Kasumi-1 (cell line): ENCODE results near the gene OTOS.

Source experiments
- DNase-seq, 2 experiments: peaks; one replicate each; lab custom pipeline; 2025; lab: John Stamatoyannopoulos, UW

Gene OTOS

DNA sequence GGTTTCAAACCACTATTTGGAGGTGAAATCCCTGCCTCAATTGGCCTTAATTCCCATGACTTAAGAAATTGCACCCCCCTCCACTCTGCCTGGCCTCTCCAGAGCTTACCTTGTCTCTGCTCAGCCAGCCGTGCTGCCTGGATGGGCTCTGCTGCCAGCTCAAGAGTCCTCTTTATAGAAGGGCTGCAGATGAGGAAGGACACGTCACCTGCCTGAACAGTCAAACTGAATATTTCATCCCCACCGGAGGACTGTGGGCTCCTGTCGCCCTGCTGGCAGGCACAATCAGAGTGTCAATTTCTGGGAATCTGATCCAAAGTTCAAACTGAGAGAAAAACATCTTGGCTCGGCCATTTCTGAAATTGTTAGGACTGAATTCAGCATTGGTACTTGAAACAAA, at the start of gene OTOS:
Gene OTOS, minus strand, starts transcription at position 148 of the 400 bp plus-strand sequence. CDS start 332 bp downstream, outside the sequence.
- no peak for DNase-seq

DNA sequence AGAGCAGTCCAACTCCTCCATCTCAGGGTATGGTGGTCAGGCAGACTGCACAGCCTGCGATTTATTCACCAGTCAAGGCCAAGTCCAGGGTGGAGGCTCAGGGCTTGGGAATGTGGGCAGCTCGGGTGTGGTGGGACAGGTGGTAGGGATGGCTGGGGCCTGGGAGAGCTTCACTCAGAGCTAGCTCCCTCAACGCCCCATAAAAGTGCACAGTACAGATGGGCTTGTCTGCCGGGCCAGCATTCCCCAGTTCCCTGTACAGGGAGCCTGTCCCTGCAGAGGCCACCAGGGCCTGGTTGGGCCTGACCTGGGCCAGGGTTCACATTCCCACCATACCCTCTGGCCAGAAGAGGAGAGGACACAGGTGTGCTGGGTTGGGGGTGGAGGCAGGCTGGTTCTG, 49.2 kb upstream of the OTOS start:
- no peak for DNase-seq

DNA sequence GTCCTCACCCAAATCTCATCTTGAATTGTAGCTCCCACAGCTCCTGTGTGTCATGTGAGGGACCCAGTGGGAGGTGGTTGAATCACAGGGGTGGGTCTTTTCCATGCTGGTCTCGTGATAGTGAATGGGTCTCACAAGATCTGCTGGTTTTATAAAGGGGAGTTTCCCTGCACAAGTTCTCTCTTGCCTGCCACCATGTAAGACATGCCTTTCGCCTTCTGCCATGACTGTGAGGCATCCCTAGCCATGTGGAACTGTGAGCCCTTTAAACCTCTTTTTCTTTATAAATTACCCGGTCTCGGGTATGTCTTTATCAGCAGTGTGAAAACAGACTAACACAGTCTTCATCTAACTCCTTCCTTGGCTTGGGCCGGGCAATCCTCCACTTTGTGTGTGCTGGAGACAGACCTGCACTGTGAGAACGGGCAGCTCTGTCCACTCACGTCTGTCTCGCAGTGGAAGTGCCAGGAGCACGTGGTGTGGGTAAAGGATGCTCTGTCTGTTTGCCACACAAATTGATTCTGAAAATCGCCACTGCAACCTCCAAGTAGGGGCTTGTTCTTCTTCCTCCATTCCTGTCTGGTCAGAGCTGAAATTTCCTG, 47.6 kb upstream of the OTOS start:
- DNase-seq: no peak

DNA sequence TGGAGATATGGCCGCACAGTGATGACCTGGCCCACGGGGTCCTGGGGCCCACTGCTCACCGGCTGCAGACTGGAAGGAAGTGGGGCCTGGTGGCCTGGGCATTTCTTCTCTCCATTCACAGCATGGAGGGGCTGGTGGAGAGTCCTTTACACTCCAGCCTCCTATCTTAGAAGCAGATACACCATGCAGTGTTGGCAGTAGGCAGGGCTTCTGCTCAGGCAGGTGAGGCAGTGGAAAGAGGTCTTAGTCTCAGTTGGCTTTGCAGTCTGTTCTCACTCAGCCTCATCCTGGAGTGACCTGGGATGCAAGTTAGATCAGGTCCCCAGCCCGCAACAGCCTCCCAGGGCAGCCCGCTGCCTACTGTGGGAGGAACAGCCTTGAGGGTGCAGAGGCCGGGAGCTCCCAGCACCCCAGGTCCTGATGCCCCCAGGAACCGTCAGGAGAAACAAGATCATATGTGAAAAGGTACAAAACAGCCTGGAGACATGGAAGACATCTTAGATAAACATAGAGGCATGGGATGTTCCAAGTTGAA, 45.8 kb upstream of the OTOS start:
- no peak for DNase-seq

DNA sequence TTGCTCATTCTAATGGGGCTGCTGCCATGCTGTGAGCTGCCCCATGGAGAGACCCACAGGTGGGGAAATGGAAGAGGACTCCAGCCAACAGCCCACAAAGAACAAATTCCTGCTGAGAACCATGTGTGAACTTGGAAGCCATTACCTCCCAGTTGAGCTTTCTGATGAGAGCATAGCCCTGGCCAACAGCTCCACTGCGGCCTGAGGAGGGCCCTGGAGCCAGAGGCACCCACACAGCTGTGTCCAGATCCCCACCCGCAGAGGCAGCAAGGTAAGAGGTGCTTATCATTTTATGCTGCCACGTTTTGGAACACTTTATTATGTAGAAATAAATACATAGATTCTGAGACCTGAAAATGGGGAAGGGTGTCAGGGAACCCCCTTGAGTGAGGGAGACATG, 44.2 kb upstream of the OTOS start:
- DNase-seq: no peak

DNA sequence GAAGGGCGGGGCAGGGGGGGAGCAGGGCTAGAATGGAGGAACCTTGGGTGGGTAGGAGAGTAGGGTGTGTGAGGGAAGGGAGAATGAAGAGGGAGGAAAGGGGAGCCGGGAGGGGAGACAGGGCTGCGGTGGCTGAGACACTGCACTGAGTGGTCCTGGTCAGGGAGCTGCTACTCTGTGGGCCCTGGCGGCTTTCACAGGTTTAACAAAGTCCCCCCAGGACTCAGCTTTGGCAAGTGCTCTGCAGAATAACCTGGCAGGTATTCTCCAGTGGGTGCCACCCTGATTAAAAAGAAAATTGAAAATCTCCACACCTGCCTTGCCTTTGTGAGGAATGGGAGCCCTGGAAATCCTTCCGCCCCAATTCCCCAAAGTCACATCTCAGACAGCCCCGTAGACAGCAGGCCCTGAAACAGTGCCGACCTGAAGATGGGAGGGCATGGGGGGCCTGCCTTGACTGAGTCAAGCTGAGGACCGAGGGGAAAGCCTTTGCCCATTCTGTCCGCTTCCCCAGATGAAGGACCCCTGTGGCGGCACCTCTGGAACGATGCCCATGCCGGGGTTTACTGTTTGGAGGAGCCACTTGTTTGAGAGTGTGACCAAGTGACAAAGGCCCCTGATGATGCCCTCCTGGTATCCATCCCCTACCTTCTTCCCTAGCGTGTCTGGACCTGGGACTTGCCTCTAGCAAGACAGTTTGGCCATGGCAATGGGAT, 43.6 kb upstream of the OTOS start:
- no peak for DNase-seq

DNA sequence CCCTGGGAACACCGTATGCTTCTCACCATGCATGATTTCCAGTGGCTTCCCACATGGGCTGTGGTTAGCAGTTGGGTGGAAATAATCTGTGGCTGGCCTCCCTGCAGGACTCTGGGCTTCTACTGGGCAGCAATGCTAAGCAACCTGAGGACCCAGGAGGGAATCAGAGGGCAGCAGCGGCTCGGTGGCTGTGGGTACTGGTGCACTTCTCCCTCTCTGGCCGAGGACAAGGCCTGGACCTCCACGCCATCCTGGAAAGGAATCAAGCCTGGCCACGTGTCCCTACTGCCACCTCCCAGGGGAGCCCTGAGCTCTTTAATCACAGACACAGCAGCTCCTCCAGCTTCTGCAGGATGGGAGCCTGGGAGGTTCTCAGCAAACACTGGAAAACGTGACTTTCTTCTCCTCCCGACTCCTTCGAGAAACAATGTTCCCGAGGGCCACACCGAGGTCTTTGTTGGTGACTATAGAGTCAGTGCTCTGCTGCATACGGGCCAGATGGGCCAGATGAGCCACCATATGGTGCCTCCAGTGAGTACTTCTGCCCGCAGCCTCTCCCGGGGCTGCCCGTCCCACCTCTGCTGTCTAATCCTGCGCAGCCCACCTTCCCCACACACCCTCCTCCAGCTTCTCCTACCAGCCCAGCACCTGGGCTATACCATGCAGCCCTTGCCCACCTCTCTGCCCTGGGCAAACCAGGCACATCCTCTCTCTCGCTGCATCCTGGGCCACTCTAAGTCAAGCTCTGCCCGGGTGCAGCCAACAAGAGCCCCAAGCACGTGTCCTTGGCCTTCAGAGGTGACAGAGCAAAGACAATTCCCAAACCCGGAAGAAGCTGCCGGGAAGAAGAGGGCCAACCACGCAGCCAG, 42.8 kb upstream of the OTOS start:
- no peak for DNase-seq

DNA sequence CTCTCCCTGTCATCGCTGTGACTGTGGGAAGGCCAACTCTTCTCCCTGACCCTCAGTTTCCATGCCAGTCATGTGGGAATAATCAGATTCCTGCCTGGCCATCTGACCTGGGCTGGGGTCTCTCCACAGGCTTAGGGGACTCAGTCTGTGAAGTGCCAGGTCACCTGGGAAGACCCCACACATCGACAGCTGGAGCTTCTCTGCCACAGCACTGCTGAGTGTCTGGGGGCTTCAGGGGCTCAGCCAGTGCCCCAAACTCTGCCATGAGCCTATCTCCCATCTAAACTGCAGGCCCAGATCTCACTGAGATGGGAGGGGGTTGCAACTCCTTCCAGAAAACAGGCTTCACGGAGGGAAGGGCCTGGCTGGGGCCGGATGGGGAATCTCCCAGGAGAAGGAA, 42.0 kb upstream of the OTOS start:
- no peak for DNase-seq

DNA sequence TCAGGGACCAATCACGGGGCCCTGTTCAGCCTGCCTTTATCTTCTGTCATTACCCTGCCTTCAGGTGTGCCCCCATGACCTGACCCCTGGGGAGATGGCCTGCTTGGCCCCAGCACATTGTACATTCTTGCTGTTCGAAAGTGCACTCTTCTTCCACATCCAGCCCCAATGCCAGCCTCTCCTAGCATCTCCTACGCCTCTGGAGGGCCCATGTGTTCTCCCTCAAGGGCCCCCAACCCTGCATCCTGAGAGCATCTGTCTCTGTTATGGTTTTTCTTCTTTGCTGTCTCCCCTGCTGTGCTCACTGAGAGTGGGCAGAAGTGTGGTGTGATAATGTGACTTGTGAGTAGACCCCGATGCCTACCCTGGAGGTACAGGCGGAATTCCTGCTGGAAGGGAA, 41.5 kb upstream of the OTOS start:
- DNase-seq: no peak

DNA sequence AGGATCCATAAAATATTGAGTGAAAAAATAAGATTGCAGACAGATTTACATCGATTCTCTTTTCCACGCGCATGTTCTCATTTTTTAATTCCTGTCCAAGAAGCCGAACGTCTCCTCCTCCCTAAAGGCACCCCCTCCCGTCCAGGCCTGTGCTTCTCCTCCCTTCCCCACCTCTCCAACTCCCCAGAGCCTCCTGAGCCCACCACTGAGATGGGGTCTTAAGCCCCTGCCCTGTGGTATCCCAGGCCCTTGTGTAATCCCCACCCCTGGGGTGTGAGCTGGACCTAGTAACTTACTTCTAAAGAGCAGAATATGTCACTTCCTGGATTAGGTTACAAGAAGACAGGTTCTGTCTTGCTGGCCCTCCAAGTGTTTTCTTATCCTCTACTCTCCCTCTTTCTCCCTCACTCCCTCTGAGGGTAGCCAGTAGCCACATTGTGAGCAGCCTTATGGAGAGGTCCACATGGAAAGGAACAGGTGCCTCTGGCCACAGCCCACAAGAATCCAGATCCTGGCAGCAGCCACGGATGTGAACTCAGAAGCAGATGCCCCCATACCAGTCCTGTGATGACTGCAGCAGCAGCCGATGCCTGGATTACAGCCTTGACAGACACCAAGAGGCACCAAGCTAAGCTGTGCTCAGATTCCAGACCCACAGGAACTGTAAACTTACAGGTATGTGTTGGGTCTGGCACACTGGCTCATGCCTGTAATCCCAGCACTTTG, 39.6 kb upstream of the OTOS start:
- no peak for DNase-seq

DNA sequence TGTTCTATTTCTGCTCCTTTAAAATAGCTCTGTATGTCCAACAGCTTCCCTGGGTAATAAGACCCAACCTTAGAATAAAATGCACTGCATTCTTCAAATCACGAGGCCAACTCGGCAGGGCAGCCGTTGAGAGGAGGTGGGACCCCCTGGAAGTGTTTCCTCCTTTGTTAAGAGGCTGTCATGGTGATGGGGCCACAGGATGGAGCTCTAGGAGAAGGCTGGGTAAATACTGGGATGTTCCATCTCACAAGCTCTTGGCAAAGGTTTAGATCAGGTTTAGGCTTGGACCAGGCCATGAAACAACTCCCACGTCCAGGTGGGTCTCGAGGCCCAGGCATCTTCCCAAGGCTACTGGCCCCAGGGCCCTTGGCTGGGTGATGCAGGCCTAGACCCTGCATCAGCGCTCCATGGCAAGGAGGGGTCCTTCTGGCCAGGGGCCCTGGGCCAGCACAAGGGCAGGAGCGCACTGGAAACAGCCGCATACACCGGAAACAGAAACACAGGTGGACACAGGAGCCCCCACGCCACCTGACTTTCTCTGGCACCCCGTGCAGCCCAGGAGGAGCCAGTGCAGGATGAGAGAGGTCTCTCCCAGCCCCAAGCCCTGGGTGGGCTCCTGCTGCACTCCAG, 38.8 kb upstream of the OTOS start:
- no peak for DNase-seq

DNA sequence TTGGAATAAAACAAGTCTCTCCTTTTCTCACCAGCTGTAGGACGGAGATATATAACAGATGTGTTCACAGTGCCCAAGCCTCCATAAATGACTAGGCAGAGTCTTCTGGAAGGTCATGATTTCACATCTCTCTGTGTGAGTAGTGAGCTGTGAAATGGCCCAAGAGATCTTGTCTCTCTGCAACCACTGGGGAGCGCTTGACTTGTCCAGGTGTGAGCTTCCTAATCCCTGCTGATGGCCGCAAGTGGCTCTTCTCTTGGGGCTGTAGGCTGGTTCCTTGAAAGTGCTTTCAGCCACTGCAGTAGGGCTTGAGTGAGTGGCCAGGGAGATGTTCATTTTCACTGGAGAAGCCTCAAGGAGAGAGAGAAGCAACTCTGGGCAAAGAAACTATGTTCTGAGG, 38.1 kb upstream of the OTOS start:
- no peak for DNase-seq

DNA sequence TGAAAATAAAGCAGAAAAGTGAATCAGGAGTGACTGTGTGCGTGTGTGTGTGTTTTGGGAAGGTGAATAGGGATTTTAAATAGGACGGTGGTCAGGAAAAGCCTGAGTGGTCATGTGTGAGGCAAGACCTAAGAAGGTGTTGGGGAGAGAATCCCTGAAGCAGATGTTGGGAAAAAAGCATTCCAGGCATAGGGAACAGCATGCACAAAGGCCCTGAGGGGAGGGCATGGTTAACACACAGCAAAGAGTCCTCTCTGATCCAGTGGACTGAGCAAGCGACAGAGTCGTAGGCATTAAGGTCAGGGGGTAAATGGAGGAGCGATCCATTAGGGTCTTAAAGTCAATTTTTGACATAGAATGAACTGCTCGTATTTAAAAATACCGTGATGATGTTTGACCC, 34.0 kb upstream of the OTOS start:
- DNase-seq: no peak

DNA sequence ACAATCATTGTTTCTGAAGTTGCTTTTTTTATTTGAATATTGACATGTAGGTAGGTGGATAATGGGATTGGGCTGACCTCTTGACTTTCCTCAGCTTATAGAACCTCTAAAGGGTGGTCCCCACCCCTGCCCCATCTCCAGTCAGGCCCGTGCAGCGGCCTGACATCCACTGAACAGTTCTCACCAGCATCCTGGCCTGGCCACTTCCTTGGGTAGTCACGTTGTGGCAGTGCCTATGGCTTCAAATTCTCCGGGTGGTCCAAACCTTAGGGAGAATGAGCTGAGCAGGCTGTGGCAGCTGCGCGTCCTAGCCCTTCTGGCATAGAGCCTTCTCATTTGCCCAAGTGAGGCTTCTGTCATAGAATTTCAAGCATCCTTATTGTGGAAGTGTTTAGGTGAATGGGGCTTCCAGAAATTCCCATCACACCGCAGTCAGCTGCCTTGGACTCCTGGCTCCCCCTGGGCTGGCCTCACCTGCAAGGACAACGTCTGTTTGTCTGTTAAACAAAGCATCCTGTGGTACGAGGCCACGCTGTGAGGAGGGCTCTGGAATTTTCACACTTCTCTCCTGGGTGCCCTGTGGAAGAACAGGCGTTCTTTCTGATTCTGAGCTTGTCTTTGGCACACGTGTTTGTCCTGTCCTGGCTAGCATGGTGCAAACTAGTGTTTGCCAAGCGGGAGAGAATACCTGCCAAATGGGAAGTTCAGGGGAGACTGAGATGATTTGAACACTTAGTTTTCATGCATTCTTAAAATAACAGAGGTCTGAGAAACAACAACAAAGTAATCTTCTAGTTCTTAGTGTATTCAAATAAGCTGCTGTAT, 31.8 kb upstream of the OTOS start:
- DNase-seq: no peak

DNA sequence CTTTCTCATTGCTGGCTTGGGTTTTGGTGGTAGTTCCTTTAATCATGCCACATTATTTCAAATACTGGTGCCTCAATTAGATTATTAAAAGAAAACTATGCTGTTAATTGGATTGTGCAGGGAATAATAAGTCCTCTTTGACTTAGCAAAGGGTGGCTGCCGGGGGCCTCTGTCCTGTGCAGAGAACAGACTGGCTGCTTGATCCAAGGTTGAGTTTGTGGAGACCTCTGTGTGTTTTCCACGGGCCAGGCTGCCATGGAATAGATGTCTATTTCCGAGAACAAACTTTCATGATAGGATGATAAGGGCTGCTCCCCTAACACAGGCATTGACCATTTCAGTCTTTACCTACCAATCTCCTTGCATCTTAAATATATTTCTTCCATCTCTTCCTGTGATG, 30.4 kb upstream of the OTOS start:
- DNase-seq: no peak

DNA sequence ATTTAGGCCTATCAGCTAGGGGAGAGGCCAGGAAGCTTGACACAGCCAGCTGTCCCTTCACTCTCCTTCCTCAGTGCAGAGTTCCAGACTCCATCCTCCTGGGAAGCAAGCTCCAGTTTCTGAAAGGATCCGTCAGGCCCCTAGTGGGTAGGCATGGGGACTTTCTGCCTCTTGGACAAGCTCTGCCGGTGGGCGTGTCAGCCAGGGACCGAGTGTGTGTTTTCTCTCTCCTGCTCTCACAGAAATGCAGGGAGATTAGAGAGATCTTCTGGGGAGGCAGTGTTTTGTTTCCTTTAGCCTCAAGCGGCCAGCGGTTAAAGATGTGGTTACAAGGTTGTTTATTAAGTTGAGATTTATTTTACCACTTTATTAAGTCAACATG, 29.9 kb upstream of the OTOS start:
- DNase-seq: no peak

DNA sequence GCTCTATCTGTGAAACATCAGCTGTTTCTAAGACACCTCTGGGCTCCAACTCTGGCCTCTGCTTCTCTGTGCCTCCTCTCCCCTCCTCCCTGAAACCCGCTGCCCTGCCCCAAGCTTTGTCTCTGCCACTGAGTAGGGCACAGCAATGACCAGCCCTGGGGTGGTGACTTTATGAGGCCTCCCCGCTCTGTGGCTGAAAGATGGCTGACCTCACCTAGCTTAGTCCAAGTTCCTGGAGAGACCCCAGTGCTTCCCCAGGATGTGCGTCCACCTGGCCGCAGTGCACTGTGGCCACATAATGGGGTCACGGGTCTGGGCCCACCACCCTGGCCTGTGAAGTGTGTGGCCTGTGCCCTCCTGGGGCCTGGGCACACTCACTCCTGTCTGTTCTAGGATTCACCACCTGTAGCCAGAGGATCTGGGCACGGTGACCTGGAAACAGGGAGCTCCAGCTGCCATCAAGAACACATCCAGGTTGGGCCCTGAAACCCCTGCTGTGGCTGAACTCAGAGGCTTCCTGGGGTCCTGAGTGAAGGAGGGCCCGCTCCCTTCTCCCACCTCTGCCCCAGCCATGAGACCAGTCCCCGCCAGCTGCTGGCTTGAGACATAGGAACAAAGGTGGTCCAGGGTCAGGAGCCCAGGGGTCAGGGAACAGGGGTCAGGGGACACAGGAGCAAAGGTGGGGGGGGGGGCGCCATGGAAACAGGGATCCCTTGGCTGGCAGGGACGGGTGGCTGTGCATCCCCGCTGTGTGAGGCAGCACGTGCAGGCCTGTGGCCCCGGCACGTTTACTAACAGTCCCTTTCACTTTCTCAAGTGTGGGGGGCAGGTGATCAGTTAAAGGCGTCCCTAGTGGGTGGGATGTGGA, 29.3 kb upstream of the OTOS start:
- no peak for DNase-seq

DNA sequence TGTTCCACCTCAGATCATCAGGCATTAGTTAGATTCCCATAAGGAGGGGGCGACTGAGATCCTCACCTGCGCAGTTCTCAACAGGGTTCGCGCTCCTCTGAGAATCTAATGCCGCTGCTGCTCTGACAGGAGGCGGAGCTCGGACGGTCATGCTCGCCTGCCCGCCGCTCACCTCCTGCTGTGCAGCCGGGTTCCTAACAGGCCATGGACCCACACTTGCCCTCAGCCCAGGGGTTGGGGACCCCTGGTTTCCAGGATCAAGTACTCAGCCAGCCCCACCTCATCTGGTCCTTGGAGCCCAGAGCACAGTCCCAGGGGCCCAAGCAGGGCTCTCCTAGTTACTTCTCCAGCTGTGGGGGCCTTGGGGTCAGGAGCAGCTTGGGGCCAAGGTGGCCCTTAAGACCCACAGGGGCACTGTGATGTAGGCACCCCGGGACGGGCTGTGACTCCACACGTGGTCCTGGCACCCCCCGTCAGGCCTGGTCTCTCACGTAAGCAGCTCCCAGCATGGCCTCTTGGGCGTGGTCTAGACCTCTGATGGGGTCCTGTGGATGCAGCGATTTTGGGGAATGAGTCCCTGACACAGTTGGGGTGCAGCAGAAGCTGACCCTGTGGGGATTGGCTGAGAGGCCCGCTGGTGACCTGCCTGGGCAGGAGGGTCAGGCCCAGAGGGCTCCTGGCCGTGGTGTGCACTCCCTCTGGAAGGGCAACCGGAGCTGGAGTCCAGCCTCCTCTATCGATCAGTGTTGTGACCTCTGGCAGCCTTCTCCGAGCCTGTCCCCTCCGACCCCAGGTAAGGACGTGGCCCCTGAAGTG, 28.3 kb upstream of the OTOS start:
- no peak for DNase-seq

DNA sequence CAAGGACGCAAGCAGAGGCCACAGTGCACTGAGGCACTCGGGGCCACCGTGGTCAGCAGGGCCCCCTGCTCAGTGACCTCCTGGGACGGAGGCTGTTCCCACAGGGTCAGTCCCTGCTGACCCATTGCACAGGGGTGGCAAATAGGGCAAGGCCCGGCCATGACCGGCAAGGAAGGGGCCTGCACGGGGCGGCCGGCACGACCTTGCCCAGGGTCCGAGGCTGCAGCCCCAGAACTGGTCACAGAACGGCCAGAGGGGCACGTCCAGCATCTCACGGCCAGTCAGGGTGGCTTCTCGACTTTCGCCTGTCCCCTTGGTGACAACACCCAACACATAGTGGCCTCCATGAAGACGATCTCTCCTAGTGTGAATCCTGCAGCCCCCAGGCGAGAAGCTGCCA, 27.6 kb upstream of the OTOS start:
- DNase-seq: no peak
